Muscle layer of duodenum (tissue), 2 donors: ENCODE data around the gene ZNF100.
"Not testable (repeated sequence)": the region's sequence is repeated elsewhere in the genome, so short reads cannot be mapped to it uniquely, and the experiment has no call there.

ENCODE experiments used
- H3K27ac ChIP-seq: one replicate; pipeline ENCODE4 v1.7.0; 2013; ENCODE audit warnings: mild to moderate bottlenecking, low read length
- H3K27me3 ChIP-seq: one replicate; pipeline ENCODE4 v1.7.0; 2013; ENCODE audit warnings: low read depth, mild to moderate bottlenecking, control low read depth, low read length
- H3K36me3 ChIP-seq, 2 donors: one replicate each; pipeline ENCODE4 v1.7.0; 2013; ENCODE audit warnings: low read length in 2 of 2, control low read depth in 1 of 2, mild to moderate bottlenecking in 1 of 2; ENCODE audit not compliant: insufficient read depth in 2 of 2, control insufficient read depth in 1 of 2
- H3K4me1 ChIP-seq, 2 donors: one replicate each; pipeline ENCODE4 v1.7.0; 2013; ENCODE audit warnings: low read length in 2 of 2, mild to moderate bottlenecking in 2 of 2, control low read depth in 1 of 2, moderate library complexity in 1 of 2; ENCODE audit not compliant: insufficient read depth in 2 of 2, control insufficient read depth in 1 of 2
- H3K4me3 ChIP-seq, 2 donors: one replicate each; pipeline ENCODE4 v1.7.0; 2013; ENCODE audit warnings: low read length in 2 of 2, low read depth in 1 of 2, mild to moderate bottlenecking in 1 of 2
- H3K9me3 ChIP-seq, 2 donors: one replicate each; pipeline ENCODE4 v1.7.0; 2013; ENCODE audit warnings: low read length in 2 of 2, control low read depth in 1 of 2, mild to moderate bottlenecking in 1 of 2; ENCODE audit not compliant: control insufficient read depth in 1 of 2
- donor health status: healthy.

The ZNF100 gene

GRCh38 chr19:21674454-21674853, 92.9 kb downstream of the ZNF100 start:
- Histone ChIP-seq H3K4me1 (peaks cover 0 to 5% of the 10 kb centered on the region in 2 donors), H3K9me3 (peaks cover 0 to 2% of the 10 kb centered on the region in 2 donors), H3K27ac (no peak overlapping the region), H3K36me3 (no peaks in the 10 kb centered on the region), H3K4me3 (no peak overlapping the region), H3K27me3 (no peaks in the 10 kb centered on the region)

- H3K9me3 ChIP-seq, H3K4me1 ChIP-seq, H3K36me3 ChIP-seq, H3K27ac ChIP-seq, H3K27me3 ChIP-seq, H3K4me3 ChIP-seq: not testable (repeated sequence)
These were observed 93.9 kb downstream of the ZNF100 start for GRCh38 chr19:21673479-21673878.
